T-helper 1 cell treated with Interleukin-12 subunit alpha and Interleukin-12 subunit beta and Interleukin-4 antibody, amounts not matched to agents 30 ng/mL and 1 ng/mL, for 36 hours (primary cell): ENCODE results near the gene ANTXR1. TPM values are rescaled to one million over a fixed set of nuclear protein-coding genes. Genes with fewer than 3 reads are reported as not detected.

Source experiments
- intact Hi-C: fragments of 100-400 bp; cut with micrococcal nuclease; formaldehyde crosslinking; loops from one replicate; pipeline ENCODE4 v1.15.1; 2024
- total RNA-seq: library from RNA; stranded (reverse); gene quantifications from 2 replicates; pipeline ENCODE4 v1.2.3, GENCODE V29; 2022

The ANTXR1 gene
- total RNA-seq, result 0.07 and 0.15 TPM in 2 replicates

GRCh38 chr2:69013142-69013839 is at the start of gene ANTXR1:
ANTXR1 (plus strand) TSS chr2:69013179; CDS start chr2:69013500, 321 bp downstream.
- intact Hi-C loops, result loop anchor here (2.0 to 5.0 kb wide), 2 partner anchors 294 to 548 kb away; no protein-coding TSS in a partner anchor

GRCh38 chr2:68964282-68964681 is 48.7 kb upstream of the ANTXR1 start:
- intact Hi-C loops, result no loop called here

GRCh38 chr2:68968221-68968620 is 44.8 kb upstream of the ANTXR1 start:
- intact Hi-C loops, result no loop called here

GRCh38 chr2:68969736-68970490 is 43.1 kb upstream of the ANTXR1 start:
- intact Hi-C loops, result no loop called here

GRCh38 chr2:68970566-68971265 is 42.3 kb upstream of the ANTXR1 start:
- intact Hi-C loops, result no loop called here

- intact Hi-C loops, result no loop called here
Observed at GRCh38 chr2:68971591-68972231, 41.3 kb upstream of the ANTXR1 start.

- intact Hi-C loops, result no loop called here
Observed at GRCh38 chr2:68974251-68974650, 38.7 kb upstream of the ANTXR1 start, which contains the start of gene GKN1. GKN1 (plus strand) TSS chr2:68974636; CDS start chr2:68974678, 42 bp downstream.

- intact Hi-C loops, result no loop called here
Observed at GRCh38 chr2:68974946-68975665, 37.9 kb upstream of the ANTXR1 start.

- intact Hi-C loops, result no loop called here
Observed at GRCh38 chr2:68975844-68976243, 37.1 kb upstream of the ANTXR1 start.

- intact Hi-C loops, result no loop called here
Observed at GRCh38 chr2:68977453-68977852, 35.5 kb upstream of the ANTXR1 start.

- intact Hi-C loops, result no loop called here
Observed at GRCh38 chr2:68978098-68978497, 34.9 kb upstream of the ANTXR1 start.

GRCh38 chr2:68980956-68981355 is 32.0 kb upstream of the ANTXR1 start:
- intact Hi-C loops, result no loop called here

GRCh38 chr2:68987021-68987503 is 25.9 kb upstream of the ANTXR1 start:
- intact Hi-C loops, result no loop called here

GRCh38 chr2:68989035-68989434 is 23.9 kb upstream of the ANTXR1 start:
- intact Hi-C loops, result no loop called here

- intact Hi-C loops, result no loop called here
Observed at GRCh38 chr2:68992341-68992740, 20.6 kb upstream of the ANTXR1 start.

GRCh38 chr2:68992933-68993332 is 20.0 kb upstream of the ANTXR1 start:
- intact Hi-C loops, result no loop called here

- intact Hi-C loops, result no loop called here
Observed at GRCh38 chr2:68993660-68994059, 19.3 kb upstream of the ANTXR1 start.

- intact Hi-C loops, result no loop called here
Observed at GRCh38 chr2:68994864-68995263, 18.1 kb upstream of the ANTXR1 start.

GRCh38 chr2:68995916-68996315 is 17.1 kb upstream of the ANTXR1 start:
- intact Hi-C loops, result no loop called here

GRCh38 chr2:68997401-68997800 is 15.6 kb upstream of the ANTXR1 start:
- intact Hi-C loops, result no loop called here

GRCh38 chr2:69001879-69002278 is 11.1 kb upstream of the ANTXR1 start:
- intact Hi-C loops, result no loop called here
